ENCODE results near the gene ADAT3.

- TF ChIP-seq POLR2A (IDR thresholded peaks at IDR 0.05; ENCODE audit: extremely low read depth, insufficient read length) (no peak), CTCF (IDR thresholded peaks at IDR 0.05; ENCODE audit: low read depth, low read length) (no peak)
Measured at GRCh38 chr19:1957562-1958248, 52.5 kb downstream of the ADAT3 start.

Measured in NB4 (cell line).